Cardiac fibroblast (primary cell): ENCODE results near the gene LSM14B.

Experiments
- DNase-seq, 2 donors: peaks; one replicate each; pipeline versions ENCODE4 v3.0.0 to v3.0.0-alpha.2; 2010; ENCODE audit warnings: low read depth in 2 of 2
- H3K4me3 ChIP-seq, 2 donors: replicated peaks in 1 of 2; 1 replicate in 1 of 2; 2 replicates in 1 of 2; pipeline ENCODE4 v1.5.1; 2011; ENCODE audit warnings: low read depth in 2 of 2, low read length in 2 of 2, mild to moderate bottlenecking in 2 of 2, moderate library complexity in 1 of 2
- CTCF ChIP-seq: IDR thresholded peaks from one replicate; pipeline ENCODE4 v1.5.1; 2011; ENCODE audit warnings: low read depth, mild to moderate bottlenecking, low read length, inconsistent platforms

LSM14B gene

GRCh38 chr20:62175711-62176110 lies 53.4 kb downstream of the LSM14B start:
- no peak overlapping the region for H3K4me3 ChIP-seq
- no peak for DNase-seq
- TF ChIP-seq CTCF = no peak

DNA sequence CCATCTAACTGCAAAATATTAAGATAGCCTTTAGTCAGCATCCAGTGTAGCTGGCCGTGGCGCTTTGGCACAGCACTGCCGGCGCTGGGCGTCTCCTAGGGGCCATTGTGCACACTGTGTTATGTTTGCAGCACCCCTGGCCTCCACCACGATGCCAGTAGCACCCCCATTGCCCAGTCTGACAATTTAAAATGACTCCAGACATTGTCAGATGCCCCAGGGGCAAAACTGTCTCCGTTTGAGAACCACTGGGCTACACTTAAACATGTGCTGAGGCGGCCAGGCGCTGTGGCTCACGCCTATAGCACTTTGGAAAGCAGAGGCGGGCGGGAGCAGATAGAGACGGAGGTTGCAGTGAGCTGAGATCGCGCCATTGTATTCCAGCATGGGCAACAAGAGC lies 54.6 kb downstream of the LSM14B start:
- H3K4me3 ChIP-seq = no peak overlapping the region
- no peak for TF ChIP-seq CTCF
- no peak for DNase-seq

GRCh38 chr20:62177307-62177706 lies 55.0 kb downstream of the LSM14B start:
- no peak overlapping the region for H3K4me3 ChIP-seq
- TF ChIP-seq CTCF = no peak
- DNase-seq = no peak

- no peak overlapping the region for H3K4me3 ChIP-seq
- TF ChIP-seq CTCF = no peak
- DNase-seq = no peak
These were observed 56.3 kb downstream of the LSM14B start for GRCh38 chr20:62178316-62179161.

GRCh38 chr20:62179162-62179504 lies 56.9 kb downstream of the LSM14B start:
- H3K4me3 ChIP-seq = no peak overlapping the region
- no peak for TF ChIP-seq CTCF
- DNase-seq = no peak

DNA sequence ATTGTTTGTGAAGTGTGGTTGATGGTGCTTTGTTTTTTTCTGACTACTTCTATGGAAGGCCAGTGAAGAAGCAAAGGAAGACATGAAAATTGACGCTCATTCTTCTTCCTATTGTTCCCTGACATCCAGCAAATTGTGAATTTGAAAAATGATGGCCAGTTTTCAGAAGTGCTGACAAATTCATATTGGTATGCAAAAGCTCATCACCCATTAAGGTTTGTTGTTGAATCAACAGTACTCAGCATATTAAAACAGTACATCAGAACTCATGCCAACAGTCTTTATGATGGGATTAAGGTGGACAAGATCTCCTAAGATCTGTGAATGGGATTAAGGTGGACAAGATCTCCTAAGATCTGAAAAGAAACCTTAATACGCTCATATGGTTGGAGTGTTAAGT lies 59.5 kb downstream of the LSM14B start:
- no peak for TF ChIP-seq CTCF
- H3K4me3 ChIP-seq = no peak overlapping the region
- DNase-seq = no peak
